HepG2 (cell line): ENCODE measurements around the gene SIK1. TPM values are rescaled to one million over a fixed set of nuclear protein-coding genes. Genes with fewer than 3 reads are reported as not detected.
A peak's percentile ranks its signal among the peaks of the same experiment; 100 is the strongest.
"Not testable (repeated sequence)": the region's sequence is repeated elsewhere in the genome, so short reads cannot be mapped to it uniquely, and the experiment has no call there.

Source experiments
- ATAC-seq: fragments of 200-7000 bp; cut with Tn5 transposase; 3 replicates; pipeline ENCODE4 v1.9.1; 2020; ENCODE audit warnings: mild to moderate bottlenecking, moderate library complexity
- BruUV-seq: library from RNA; stranded (reverse); fragments of 400-500 nt; replicated peaks from 2 replicates; lab custom pipeline; 2021; lab: Mats Ljungman, UMichigan
- CTCF ChIA-PET: fragments of 300-600 bp; formaldehyde crosslinking; extraction: SDS; loops from one replicate; lab custom pipeline; 2021; ENCODE audit warnings: low total read pairs, inconsistent platforms, low intra/inter-chr PET ratio; lab: Yijun Ruan, JAX
- POLR2A ChIA-PET: fragments of 350-600 bp; sonication (Branson Sonifier 250); formaldehyde crosslinking; loops from one replicate; lab custom pipeline; 2020; ENCODE audit warnings: antibody characterized with exemption, inconsistent platforms; lab: Yijun Ruan, JAX
- DNase-seq: peaks from one replicate; pipeline ENCODE4 v3.0.0-alpha.2; 2015; ENCODE audit warnings: low spot score
- FAIRE-seq: peaks from 3 replicates; lab custom pipeline; 2011; peaks lifted over from hg19 to GRCh38; lab: Jason Lieb, UNC
- H2AFZ ChIP-seq: one replicate; pipeline ENCODE4 v1.6.1; 2011; ENCODE audit warnings: low read length, inconsistent platforms
- H3K27ac ChIP-seq: fragments of 300-600 bp; 3 replicates; pipeline ENCODE4 v1.8.0; 2011; ENCODE audit warnings: mixed run types, mild to moderate bottlenecking, mixed read lengths, low read length, inconsistent platforms; ENCODE audit not compliant: insufficient read depth; ENCODE audit errors: extremely low read length
- H3K27me3 ChIP-seq, 2 experiments: fragments of 200-600 bp in 1 of 2; 2 replicates in 1 of 2; 3 replicates in 1 of 2; pipeline versions ENCODE4 v1.6.0 to v1.8.0; 2011; ENCODE audit warnings: low read length in 2 of 2, mild to moderate bottlenecking in 2 of 2, moderate library complexity in 2 of 2, inconsistent platforms in 1 of 2; ENCODE audit not compliant: insufficient read depth in 2 of 2, control insufficient read depth in 1 of 2
- H3K36me3 ChIP-seq, 2 experiments: fragments of 200-600 bp in 1 of 2; replicated peaks in 1 of 2; 2 replicates in 1 of 2; 3 replicates in 1 of 2; pipeline versions ENCODE4 v1.5.1 to v1.8.0; 2011; ENCODE audit warnings: low read length in 2 of 2, inconsistent platforms in 1 of 2; ENCODE audit not compliant: insufficient read depth in 2 of 2, control insufficient read depth in 1 of 2
- H3K4me1 ChIP-seq: 2 replicates; pipeline ENCODE4 v1.5.1; 2012; ENCODE audit warnings: low read length, inconsistent platforms; ENCODE audit not compliant: insufficient read depth
- H3K4me2 ChIP-seq: 2 replicates; pipeline ENCODE4 v1.6.0; 2011; ENCODE audit warnings: low read depth, low read length, inconsistent platforms
- H3K4me3 ChIP-seq, 3 experiments: fragments of 200-600 bp in 1 of 3; sonication (generic), shearing (Covaris generic) in 1 of 3; replicated peaks in 1 of 3; 2 replicates each; pipeline ENCODE4 v1.5.1; 2011 to 2016; ENCODE audit warnings: low read length in 3 of 3, inconsistent platforms in 2 of 3, low read depth in 2 of 3, mild to moderate bottlenecking in 2 of 3, control low read depth in 1 of 3, mixed read lengths in 1 of 3; ENCODE audit not compliant: insufficient read depth in 1 of 3
- H3K79me2 ChIP-seq: one replicate; pipeline ENCODE4 v1.6.1; 2011; ENCODE audit warnings: low read length, inconsistent platforms; ENCODE audit not compliant: insufficient read depth
- H3K9ac ChIP-seq: 2 replicates; pipeline ENCODE4 v1.6.0; 2011; ENCODE audit warnings: mild to moderate bottlenecking, low read depth, low read length, inconsistent platforms; ENCODE audit not compliant: insufficient read depth
- H3K9me3 ChIP-seq: 2 replicates; pipeline ENCODE4 v1.5.1; 2012; ENCODE audit warnings: mild to moderate bottlenecking, low read length
- H4K20me1 ChIP-seq: 2 replicates; pipeline ENCODE4 v1.6.0; 2011; ENCODE audit warnings: inconsistent platforms, mild to moderate bottlenecking, low read length, moderate library complexity; ENCODE audit not compliant: insufficient read depth
- WGBS: methylation state at CpG from one replicate; pipeline ENCODE4 v1.1.6; 2017; ENCODE audit warnings: low lambda C conversion rate; 5-methylcytosine and 5-hydroxymethylcytosine counted together
- in situ Hi-C: cut with HindIII; loops from 2 replicates; pipeline ENCODE4 v1.10.0; 2017; ENCODE audit warnings: low pct_unique_long_range_greater_than_20kb; ENCODE audit not compliant: extremely low pct_ligation_motif_present
- intact Hi-C: fragments of 100-400 bp; cut with micrococcal nuclease; formaldehyde crosslinking; loops from one replicate; pipeline ENCODE4 v1.10.0; 2022; ENCODE audit not compliant: unreplicated experiment
- polyA plus RNA-seq, 8 experiments: library from polyadenylated mRNA; depleted of rRNA in 3 of 8; stranded (reverse) in 7 of 8; unstranded in 1 of 8; fragments of >200 nt; fragmentation: Illumina TruSeq in 4 of 8; extraction: Trizol in 4 of 8; gene quantifications; 2 replicates each; pipeline versions ENCODE4 v1.2.1 to v1.2.3, GENCODE V29; 2011 to 2016; ENCODE audit warnings: low read depth in 4 of 8, missing spikeins in 1 of 8, mixed read lengths in 1 of 8; ENCODE audit not compliant: insufficient read depth in 1 of 8
- total RNA-seq, 5 experiments: library from RNA; depleted of rRNA; stranded (reverse); fragments of >200 nt; fragmentation: Illumina TruSeq; extraction: Trizol; gene quantifications; 2 replicates each; pipeline ENCODE4 v1.2.3, GENCODE V29; 2016; ENCODE audit warnings: low read depth in 1 of 5

SIK1 gene
- total and polyA plus RNA-seq, 2 of the 13 experiments (the other 11 are each of a cell fraction or from before 2014, with no cell fraction given), result 4.5 to 14.5 TPM

DNA sequence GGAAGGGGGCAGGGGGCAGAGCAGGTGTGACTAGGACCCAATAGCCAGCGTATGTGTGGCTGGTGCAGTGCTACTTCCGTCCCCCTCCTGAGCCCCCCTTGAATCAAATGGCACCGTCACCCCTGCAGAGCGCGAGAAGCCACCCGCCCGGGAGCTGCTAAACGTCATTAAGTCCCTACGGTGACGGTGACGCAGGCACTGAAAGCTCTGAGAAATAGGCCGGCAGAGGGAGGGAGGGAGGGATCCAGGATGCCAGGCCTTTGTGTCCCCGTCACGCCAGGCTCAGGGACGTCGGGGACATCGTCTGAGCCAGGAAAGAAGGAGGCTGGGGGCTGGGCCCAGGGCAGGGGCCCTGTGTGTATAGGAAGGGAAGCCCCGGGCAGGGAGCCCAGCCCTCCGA, 43.6 kb downstream of the SIK1 start:
- H3K4me3 ChIP-seq, H3K27ac ChIP-seq, CTCF ChIA-PET, H3K79me2 ChIP-seq, intact Hi-C loops, H2AFZ ChIP-seq, H3K36me3 ChIP-seq, H3K27me3 ChIP-seq, ATAC-seq, POLR2A ChIA-PET, FAIRE-seq, H3K9me3 ChIP-seq, H3K4me1 ChIP-seq, DNase-seq, H3K4me2 ChIP-seq, H4K20me1 ChIP-seq, H3K9ac ChIP-seq, in situ Hi-C loops, BruUV-seq: not testable (repeated sequence)
- WGBS, result no CpG with 5 or more reads among the region's 19 CpGs

DNA sequence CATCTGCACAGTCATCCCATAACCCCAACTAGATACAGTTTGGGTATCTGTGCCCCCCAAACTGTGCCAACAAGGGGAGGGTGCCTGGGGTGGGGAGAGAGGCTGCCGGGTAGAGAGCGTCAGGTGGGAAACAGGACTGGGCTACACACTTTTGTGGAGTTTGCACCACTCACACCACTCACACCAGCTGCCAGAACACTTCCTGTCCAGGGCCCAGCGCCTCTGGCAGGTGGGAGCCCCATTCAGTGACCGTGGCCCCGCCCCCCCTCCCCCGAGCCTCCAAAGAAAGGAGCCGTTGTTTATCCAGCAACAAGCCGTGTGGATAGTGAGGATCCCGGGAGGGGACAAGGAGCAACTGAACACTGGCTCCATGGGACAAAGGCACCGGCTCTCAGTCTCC, 44.0 kb downstream of the SIK1 start:
- CTCF ChIA-PET, result not testable (repeated sequence)
- no CpG with 5 or more reads among the region's 10 CpGs for WGBS

GRCh38 chr21:43380852-43381533, 45.9 kb downstream of the SIK1 start:
- H3K27ac ChIP-seq, H3K4me3 ChIP-seq, H4K20me1 ChIP-seq, BruUV-seq, H3K9ac ChIP-seq, CTCF ChIA-PET, H3K9me3 ChIP-seq, H3K4me2 ChIP-seq, H2AFZ ChIP-seq, H3K36me3 ChIP-seq, ATAC-seq, H3K79me2 ChIP-seq, intact Hi-C loops, DNase-seq, POLR2A ChIA-PET, in situ Hi-C loops, H3K4me1 ChIP-seq, H3K27me3 ChIP-seq, FAIRE-seq: not testable (repeated sequence)
- no CpG with 5 or more reads among the region's 28 CpGs for WGBS

More for the DNA sequence above, 44.0 kb downstream of the SIK1 start:
- H3K9ac ChIP-seq, H3K9me3 ChIP-seq, FAIRE-seq, intact Hi-C loops, H3K4me1 ChIP-seq, H3K27me3 ChIP-seq, H3K27ac ChIP-seq, H3K4me3 ChIP-seq, H4K20me1 ChIP-seq, BruUV-seq, H3K36me3 ChIP-seq, H2AFZ ChIP-seq, H3K79me2 ChIP-seq, H3K4me2 ChIP-seq, POLR2A ChIA-PET, DNase-seq, in situ Hi-C loops: not testable (repeated sequence)
- peak; percentile 21; the same call in 2 of the 3 replicates for ATAC-seq

- H3K9me3 ChIP-seq, H3K9ac ChIP-seq, H3K4me2 ChIP-seq, H3K4me3 ChIP-seq, H3K4me1 ChIP-seq, H3K27ac ChIP-seq, ATAC-seq, in situ Hi-C loops, H2AFZ ChIP-seq, H3K36me3 ChIP-seq, intact Hi-C loops, POLR2A ChIA-PET, BruUV-seq, H3K79me2 ChIP-seq, H4K20me1 ChIP-seq, CTCF ChIA-PET, FAIRE-seq, DNase-seq: not testable (repeated sequence)
- no CpG with 5 or more reads among the region's 11 CpGs for WGBS
- peaks cover 7 to 13% of the 10 kb centered on the region in 2 experiments for H3K27me3 ChIP-seq
Observed at GRCh38 chr21:43380337-43380736, 46.6 kb downstream of the SIK1 start.
